ENCODE results near the gene ZNF804A. TPM values are rescaled to one million over a fixed set of nuclear protein-coding genes. Genes with fewer than 3 reads are reported as not detected.

The ZNF804A gene
- total and polyA plus RNA-seq, 2 of the 4 experiments (the other 2 are of a cell fraction): 2.2 to 2.7 TPM

GRCh38 chr2:184555352-184555751 is 43.0 kb upstream of the ZNF804A start:
- DNase-seq (no peak), ATAC-seq (ENCODE audit: low read depth) (no peak)
- Histone ChIP-seq H3K9me3 (ENCODE audit: control insufficient read depth, insufficient read depth, low read length) (no peaks in the 10 kb centered on the region), H3K9ac (ENCODE audit: low read depth, low read length) (no peak overlapping the region), H3K27ac (ENCODE audit: insufficient read depth, low read length) (no peak overlapping the region), H3K4me1 (ENCODE audit: control insufficient read depth, insufficient read depth, low read length) (no peaks in the 10 kb centered on the region), H4K5ac (ENCODE audit: low read depth, low read length) (no peak overlapping the region), H2BK15ac (ENCODE audit: low read depth, low read length) (no peak overlapping the region), H3K18ac (ENCODE audit: low read depth, low read length) (no peak overlapping the region), H4K8ac (ENCODE audit: low read depth in 2 of 2, low read length in 2 of 2) (no peak overlapping the region), H2BK120ac (ENCODE audit: low read depth, low read length) (no peak overlapping the region), H3K14ac (replicated peaks; ENCODE audit: low read depth, low read length) (no peak overlapping the region), H3K4me2 (ENCODE audit: low read depth, low read length) (no peak overlapping the region), H2BK5ac (ENCODE audit: low read depth, low read length, poor library complexity, severe bottlenecking) (no peak overlapping the region), H4K20me1 (ENCODE audit: insufficient read depth, low read length) (no peaks in the 10 kb centered on the region), H2AFZ (replicated peaks; ENCODE audit: low read length, poor library complexity) (no peak overlapping the region), H2AK5ac (ENCODE audit: low read depth, low read length) (no peak overlapping the region), H3K36me3 (ENCODE audit: control insufficient read depth, insufficient read depth, low read length) (no peaks in the 10 kb centered on the region), H3K56ac (ENCODE audit: extremely low read depth, insufficient read depth, low read length) (no peak overlapping the region), H3K79me1 (ENCODE audit: low read depth in 1 of 2, low read length in 2 of 2) (no peaks in the 10 kb centered on the region), H2BK20ac (ENCODE audit: low read depth, low read length) (no peak overlapping the region), H3K4me3 (ENCODE audit: insufficient read depth, low read depth, low read length) (no peak overlapping the region), H3K4ac (ENCODE audit: low read depth, low read length) (no peak overlapping the region), H2AK9ac (replicated peaks; ENCODE audit: low read depth, low read length, poor library complexity) (no peak overlapping the region), H3K23ac (ENCODE audit: low read depth, low read length) (no peak overlapping the region), H3K27me3 (ENCODE audit: control insufficient read depth, insufficient read depth, low read length) (no peaks in the 10 kb centered on the region), H4K91ac (ENCODE audit: insufficient read depth, low read depth, low read length) (no peak overlapping the region), H3K9me1 (ENCODE audit: insufficient read depth, low read length) (no peaks in the 10 kb centered on the region)
- TF ChIP-seq CHD1 (IDR thresholded peaks at IDR 0.05; ENCODE audit: low read depth, low read length) (no peak), RAD21 (IDR thresholded peaks at IDR 0.05; ENCODE audit: low read length) (no peak), BHLHE40 (IDR thresholded peaks at IDR 0.05; ENCODE audit: low read depth, low read length) (no peak), SMC3 (IDR thresholded peaks at IDR 0.05; ENCODE audit: low read depth, low read length) (no peak), CEBPB (IDR thresholded peaks at IDR 0.05; ENCODE audit: low read depth, low read length) (no peak), POLR2A (IDR thresholded peaks at IDR 0.05; ENCODE audit: low read depth, low read length) (no peak)
- POLR2A ChIA-PET (ENCODE audit: unreplicated experiment): no interaction called here
- intact Hi-C loops (cut with micrococcal nuclease): no loop called here
- WGBS, 2 experiments (ENCODE audit: extremely low coverage in 2 of 2, insufficient read length in 1 of 2): no CpG with 5 or more reads among the region's 5 CpGs
- BruUV-seq (replicated peaks): no TSS peak
- in situ Hi-C loops (cut with MboI; ENCODE audit: low sequenced_read_pairs): no loop called here
- CTCF ChIA-PET: interaction anchor here (0.5 kb wide), 1 partner anchor 1679 kb away, joined by 3 read pairs; no protein-coding TSS in a partner anchor
- dilution Hi-C loops (cut with HindIII; ENCODE audit: low sequenced_read_pairs, unreplicated experiment): no loop called here
